Retina (tissue), 1 donor: ENCODE data around the gene APOBEC3F.
"Not testable (repeated sequence)": the region's sequence is repeated elsewhere in the genome, so short reads cannot be mapped to it uniquely, and the experiment has no call there.

ENCODE experiments used
- DNase-seq: peaks from one replicate; pipeline ENCODE4 v3.0.0-alpha.2; 2016

APOBEC3F gene

DNA sequence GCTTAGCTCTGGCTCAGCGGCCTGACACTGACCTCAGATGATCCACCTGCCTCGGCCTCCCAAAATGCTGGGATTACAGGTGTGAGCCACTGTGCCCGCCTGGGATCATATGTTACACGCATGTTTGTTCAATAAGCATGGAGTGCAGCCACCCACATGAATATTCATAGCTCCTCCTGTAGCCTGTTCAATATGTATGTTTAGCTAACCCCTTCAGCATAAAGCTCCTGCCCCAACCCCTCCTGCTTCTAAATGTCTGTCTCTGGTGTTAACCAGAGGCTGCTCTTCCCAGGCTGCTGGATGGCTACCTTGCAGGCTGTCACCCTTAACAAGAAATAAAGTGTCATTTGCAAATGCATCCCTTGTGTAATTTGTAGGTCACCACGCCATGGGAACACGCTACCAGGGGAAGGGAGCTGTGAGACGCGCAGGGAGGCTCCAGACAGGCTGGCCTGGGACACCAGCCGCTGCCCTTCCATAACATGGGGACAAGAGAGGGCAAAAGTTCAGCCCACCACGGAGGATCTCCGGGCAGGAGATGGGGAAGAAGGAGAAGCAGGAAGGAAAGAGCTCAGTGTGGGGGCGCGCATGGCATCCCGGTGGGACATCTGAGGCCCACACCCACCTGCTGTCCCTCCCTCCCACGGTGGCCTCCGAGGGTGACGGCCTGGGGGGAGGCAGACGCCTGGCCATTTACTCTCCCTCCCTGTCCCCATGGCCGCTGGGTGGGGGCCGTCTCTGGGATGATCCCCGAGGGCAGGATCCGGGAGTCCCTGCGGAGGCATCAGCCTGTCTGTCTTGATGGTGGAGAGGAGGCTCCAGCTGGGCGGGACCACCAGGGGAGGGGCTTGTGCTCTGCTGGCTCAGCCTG lies 35.7 kb downstream of the APOBEC3F start:
- peak; percentile 35 for DNase-seq

DNA sequence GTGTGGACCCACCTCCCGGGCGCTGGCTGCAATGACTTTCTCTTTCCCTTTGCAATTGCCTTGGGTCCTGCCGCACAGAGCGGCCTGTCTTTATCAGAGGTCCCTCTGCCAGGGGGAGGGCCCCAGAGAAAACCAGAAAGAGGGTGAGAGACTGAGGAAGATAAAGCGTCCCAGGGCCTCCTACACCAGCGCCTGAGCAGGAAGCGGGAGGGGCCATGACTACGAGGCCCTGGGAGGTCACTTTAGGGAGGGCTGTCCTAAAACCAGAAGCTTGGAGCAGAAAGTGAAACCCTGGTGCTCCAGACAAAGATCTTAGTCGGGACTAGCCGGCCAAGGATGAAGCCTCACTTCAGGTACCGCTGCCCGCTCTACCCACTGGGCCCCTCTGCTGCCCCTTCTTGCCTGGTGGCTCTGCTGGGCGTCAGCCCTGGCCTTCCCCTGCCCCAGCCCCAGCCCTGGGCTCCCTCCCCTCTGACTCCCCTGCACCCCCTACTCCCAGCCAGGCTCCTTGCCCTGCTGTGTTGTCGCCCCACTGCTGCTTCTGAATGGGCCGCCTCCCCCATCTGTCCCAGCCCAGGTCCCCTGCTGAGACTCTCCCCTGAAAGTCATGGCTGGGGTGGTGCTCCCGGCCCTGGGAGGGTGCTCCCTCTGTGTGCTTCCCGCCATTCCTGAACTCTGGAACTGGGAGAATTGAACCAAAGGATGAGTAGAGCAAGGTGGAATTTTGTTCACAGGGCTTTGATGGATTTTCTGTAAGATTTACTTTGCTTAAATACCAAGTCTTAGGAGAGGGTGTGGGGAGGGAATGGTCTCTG lies 36.6 kb downstream of the APOBEC3F start, which contains the start of gene APOBEC3G:
Gene APOBEC3G (plus strand): TSS at position 250 of the 815 bp plus-strand sequence. CDS start 87 bp downstream, at position 337.
- DNase-seq = peak; percentile 36

DNA sequence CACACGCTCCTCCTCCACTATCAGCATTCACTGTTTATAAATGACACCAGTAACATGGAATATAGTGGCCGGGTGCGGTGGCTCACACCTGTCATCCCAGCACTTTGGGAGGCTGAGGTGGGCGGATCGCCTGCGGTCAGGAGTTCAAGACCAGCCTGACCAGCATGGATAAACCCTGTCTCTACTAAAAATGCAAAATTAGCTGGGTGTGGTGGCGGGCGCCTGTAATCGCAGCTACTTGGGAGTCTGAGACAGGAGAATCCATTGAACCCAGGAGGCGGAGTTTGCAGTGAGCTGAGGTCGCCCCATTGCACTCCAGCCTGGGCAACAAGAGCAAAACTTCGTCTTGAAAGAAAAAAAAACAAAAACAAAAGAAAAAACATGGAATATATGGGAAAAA lies 37.2 kb downstream of the APOBEC3F start:
- DNase-seq = not testable (repeated sequence)

DNA sequence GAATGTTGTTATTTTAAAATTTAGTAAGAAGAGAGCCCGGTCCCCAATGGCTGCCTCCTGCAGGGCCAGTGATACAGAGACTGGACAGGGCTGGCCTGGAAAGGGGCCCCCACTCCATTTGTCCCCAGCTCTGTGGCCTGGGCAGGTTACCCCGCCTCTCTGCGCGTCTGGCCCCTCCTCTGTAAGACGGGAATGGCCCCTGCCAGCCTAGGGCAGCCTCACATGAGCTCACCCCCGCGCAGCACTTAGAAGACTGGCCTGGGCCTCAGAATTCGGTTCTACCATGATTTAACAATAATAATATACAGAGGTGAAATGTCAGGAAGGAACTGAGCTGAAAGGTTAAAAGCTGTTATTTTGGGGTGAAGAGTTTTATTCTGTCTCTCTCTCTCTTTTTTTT lies 37.7 kb downstream of the APOBEC3F start:
- DNase-seq = no peak

DNA sequence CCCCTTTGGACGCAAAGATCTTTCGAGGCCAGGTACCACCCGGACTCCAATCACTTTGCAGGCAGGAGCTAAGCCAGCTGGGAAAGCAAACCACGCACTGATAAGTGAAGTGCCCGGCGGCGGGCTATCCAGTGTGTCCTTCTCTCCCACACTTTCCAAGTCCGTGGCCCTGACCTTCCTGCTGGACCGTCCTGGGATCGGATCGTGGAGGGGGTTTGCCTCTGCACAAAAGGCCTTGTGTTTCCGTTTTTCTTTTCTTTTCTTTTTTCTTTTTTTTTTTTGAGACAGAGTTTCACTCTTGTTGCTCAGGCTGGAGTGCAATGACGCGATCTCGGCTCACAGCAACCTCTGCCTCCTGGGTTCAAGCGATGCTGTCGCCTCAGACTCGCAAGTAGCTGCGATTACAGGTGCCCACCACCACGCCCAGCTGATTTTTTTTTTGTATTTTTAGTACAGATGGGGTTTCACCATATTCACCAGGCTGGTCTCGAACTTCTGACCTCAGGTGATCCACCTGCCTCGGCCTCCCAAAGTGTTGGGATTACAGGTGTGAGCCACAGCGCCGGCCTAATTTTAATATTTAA lies 38.5 kb downstream of the APOBEC3F start:
- DNase-seq = not testable (repeated sequence)

DNA sequence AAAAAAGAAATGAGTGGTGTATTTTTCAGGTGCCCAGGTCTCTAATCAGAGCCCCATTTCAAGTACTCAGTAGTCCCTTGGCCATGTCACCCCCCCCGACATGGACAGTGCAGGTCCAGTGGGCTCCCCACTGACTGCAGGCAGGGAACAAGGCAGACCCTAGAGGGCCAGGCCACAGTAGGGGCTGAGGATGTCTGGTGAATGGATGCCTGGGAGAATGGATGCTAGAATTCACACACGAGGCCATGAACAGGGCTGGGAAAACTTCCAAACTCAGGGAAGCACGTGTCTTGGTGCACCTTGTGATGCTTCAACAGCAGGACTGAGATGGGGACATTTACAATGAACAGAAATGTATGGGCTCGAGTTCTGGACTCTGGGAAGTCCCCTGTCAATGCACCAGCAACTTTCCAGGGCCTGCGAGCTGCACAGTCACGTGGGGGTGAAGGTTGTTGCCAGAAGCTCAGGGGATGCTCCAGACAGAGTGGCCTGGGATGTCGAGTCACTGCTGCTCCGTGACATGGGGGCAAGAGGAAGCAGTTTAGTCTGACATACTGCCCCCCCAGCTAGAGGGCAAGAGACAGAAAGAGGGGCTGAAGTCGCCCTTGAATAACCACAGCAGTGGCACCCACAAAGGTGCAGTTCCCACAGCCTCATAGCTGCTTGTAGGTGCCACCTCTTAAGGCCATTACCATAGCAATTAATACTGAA lies 39.5 kb downstream of the APOBEC3F start:
- DNase-seq = no peak

DNA sequence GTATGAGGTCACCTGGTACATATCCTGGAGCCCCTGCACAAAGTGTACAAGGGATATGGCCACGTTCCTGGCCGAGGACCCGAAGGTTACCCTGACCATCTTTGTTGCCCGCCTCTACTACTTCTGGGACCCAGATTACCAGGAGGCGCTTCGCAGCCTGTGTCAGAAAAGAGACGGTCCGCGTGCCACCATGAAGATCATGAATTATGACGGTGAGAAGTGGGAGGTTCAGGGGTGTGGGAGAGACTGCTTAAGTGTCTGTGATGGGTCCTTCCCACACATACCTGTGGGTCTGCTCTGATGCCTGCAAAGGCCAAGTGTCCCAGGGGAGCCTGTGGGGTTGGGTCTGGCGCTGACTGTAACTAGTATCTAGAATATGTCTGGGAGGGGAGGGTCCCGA lies 40.4 kb downstream of the APOBEC3F start:
- no peak for DNase-seq

DNA sequence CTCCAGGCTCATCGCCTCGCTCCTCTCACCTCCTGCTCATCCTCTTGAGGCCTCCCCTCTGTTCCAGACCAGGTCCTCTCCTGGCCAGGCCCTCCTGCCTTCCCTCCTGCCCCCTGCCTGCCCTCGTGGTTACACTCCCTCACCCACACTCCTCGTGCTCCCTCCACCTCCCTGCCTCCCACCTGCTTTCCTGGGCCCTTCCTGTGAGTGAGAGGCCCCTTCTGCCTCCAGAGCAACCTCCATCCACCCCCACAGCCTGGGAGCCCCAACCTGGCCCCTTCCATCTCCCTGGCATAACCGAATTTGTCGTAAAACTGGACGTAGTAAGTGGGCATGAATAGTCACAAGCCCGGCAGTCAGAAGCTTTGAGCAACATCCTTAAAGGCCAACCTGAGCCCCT lies 40.9 kb downstream of the APOBEC3F start:
- no peak for DNase-seq

DNA sequence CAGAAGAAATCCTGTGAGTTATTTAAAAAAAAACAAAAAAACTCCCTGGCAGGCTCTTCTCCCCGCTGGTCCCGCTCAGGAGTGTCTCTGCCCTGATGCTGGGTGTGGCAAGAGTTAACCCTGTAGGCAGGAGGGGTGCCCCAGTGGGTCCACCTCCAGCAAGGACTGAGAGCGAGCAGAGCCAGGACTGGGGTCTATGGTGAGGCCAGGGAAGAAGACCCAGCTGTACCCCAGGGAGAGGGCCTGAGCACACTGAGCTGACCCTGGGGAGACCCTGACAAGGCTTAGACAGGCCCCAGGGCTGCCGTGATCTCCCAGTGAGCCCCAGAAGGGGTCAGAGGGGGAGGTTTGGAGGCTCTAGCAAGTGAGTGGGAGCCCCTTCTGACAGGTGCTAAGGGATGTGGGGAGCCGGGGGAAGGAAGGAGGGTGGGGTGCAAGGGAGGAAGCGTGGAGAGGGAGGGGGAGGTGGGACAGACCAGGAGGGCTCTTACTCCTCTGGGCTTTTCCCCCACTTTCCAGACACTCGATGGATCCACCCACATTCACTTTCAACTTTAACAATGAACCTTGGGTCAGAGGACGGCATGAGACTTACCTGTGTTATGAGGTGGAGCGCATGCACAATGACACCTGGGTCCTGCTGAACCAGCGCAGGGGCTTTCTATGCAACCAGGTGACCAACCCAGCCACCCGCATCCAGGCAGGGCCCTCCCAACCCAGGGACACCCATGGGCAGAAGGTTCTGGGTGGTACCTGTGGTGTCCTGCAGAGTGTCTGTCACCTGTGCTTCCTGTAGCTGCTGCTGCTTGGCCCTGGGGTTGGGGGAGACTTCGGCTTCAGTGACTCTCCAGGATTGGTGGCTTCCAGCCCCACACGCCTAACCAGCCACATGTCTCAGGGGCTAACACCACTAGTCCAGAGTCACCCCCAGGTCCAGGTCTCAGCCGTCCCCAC lies 42.8 kb downstream of the APOBEC3F start:
- no peak for DNase-seq

DNA sequence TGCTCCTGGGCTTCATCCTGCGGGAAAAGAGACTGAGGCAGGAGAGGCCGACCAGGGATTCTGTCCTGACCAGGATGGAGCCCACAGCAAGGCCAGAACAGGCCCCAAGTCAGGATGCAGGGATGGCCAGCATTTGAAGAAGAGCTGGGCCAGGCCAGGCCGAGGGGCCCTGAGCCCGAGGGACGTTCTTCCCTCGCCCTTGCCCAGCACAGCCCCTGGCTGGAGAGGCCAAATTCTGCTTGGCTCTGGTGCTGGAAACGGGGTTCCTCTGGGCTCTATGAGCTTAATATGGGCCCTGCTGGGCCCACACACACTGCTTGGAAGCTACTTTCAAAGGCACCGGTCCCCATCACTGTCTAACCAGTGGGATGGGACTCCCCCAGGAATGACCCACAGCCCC lies 44.0 kb downstream of the APOBEC3F start:
- no peak for DNase-seq

DNA sequence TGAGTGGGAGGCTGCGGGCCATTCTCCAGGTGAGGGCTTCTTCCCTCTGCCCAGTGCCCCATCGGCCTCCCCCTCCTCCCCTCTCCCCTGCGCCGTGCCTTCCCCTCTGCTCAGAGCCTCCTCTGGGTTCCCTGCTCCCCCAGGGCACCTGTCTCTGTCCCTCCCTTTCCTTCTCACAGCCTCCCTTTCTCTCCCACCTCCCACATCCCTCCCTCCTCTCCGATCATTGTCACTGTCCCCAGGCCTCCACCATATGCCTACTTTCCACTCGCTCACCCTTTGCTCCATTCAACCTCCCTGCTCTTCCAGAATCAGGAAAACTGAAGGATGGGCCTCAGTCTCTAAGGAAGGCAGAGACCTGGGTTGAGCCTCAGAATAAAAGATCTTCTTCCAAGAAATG lies 46.4 kb downstream of the APOBEC3F start:
- DNase-seq = no peak

DNA sequence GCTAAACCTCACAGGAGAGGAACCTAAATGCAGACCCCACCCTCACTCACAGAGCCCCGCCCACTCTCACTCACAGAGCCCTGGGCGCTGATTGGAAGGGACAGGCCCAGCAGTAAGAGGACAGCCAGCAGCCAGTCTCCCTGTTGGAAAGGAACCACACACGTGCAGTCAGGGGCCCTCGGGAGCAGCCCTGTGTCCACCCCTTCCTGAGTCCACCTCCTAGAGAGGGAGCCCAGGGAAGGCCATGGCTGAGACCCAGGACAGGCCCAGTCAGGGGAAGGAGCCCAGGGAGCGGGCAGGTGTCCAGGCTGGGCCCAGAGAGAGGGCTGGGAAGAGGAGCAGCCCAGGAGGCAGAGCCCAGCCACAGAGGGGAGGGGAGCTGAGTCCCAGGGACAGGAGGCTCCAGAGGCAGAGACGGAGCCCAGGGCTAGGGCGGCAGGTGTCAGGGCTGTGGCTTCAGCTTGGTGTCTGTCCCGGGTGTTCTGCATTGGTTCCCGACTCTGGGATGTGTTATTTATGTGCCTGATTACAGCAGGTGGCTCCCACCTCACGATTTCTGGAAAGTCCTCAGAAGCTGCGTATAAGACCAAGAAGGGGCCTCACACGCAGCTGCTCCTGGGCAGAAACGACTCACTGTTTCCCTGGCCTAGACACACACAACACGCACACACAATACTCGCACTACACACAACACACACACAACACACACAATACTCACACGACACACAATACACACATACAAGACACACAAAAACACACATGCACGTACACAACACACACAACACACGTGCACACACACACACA lies 47.4 kb downstream of the APOBEC3F start:
- peak; percentile 59 for DNase-seq

DNA sequence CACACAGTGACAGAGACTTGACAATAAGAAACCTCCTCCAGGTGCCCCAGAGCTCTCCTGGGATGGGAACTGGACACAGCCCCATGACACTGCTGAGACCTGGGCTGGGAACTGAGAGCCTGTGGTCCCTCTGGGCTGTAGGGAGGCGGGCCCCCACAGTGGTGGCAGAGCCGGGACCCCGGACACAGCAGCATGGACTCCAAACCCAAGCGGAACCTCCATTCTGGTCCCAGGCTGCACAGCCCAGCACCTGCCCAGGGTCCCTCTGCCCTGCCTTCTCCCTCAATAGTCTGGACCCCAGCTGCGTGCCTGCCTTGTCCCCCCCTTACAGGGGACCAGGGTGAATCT lies 48.0 kb downstream of the APOBEC3F start:
- no peak for DNase-seq

DNA sequence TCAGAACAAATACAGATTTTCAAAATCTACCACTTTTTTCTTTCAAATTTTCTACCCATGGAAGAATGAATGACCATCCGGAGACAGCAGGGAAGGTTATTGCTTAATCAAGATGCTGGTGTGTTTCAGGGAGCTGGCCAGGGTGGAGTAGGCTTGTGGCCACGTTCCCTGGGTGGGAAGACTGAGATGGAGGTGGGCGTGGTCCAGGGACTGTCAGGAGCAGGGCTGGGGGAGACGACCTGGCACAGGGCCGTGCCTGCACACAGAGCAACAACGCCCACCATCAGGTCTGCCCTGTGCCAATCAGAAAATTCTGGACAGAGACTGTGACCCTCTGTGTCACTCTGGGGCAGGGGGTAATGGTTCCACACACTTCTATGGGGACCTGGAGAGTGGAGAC lies 49.3 kb downstream of the APOBEC3F start:
- DNase-seq = no peak

DNA sequence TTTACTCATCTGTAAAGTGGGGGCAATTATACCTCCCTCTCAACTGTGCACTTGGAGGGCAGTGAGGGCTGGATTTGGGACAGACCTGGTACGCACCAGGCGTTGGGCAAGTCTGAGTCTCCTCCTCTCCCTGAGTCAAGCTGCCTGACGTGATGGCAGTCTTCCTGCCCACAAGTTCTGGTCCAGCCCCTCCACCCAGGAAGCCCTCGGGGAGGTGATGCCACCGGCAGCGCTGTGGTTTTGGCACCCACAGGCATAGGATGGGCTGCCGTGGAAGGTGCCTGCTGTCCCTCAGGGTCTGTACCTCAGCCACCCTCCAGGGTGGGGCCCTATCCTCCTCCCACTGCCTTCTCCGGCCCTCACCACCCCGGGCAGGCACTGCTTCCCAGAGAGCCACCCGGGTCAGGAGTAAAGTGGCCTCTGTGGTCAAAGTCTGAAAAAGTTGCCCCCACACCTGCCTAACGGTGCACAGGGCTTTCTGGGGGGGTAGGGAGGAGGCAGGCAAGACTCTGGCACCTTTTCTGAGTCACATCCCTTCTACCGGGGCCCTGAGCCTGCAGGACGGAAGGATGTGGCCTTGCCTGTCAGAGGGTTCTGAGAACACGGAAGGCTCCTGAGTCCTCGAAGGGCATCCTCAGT lies 49.9 kb downstream of the APOBEC3F start:
- DNase-seq = no peak

DNA sequence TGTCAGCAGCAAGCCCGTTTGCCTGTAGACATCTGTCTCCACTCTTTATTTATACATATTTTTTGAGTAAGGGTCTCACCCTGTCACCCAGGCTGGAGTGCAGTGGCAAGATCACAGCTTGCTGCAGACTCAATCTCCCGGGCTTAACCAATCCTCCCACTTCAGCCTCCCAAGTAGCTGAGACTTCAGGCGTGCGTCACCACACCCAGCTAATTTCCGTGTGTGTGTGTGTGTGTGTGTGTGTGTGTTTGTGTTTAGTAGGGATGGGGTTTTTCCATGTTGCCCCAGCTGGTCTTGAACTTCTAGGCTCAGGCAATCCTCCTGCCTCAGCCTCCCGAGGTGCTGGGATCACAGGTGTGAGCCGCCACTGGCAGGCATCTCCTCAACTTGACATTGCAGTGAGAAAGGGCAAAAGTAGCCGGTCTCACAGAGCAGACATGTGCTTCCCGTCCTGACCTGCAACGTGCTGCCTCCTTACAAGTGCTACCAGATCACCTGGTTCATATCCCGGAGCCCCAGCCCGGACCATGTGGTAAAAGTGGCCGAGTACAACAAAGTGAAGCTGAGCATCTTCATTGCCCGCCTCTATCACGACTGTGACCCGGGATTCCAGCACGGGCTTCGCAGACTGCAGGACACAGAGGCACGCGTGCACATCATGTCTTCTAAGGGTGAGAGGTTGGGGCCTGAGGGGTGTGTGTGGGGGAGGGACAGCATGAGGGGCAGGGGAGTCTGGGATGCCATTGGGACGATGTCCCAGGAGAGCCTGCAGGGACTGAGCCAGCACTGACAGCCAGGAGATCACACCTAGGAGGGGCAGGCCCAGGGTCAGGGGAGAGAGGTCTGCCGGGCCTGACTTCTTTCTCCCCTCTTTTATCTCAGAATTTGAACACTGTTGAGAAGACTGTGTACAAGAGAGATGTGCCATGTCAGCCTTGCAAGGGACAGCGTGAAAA lies 50.7 kb downstream of the APOBEC3F start:
- no peak for DNase-seq

DNA sequence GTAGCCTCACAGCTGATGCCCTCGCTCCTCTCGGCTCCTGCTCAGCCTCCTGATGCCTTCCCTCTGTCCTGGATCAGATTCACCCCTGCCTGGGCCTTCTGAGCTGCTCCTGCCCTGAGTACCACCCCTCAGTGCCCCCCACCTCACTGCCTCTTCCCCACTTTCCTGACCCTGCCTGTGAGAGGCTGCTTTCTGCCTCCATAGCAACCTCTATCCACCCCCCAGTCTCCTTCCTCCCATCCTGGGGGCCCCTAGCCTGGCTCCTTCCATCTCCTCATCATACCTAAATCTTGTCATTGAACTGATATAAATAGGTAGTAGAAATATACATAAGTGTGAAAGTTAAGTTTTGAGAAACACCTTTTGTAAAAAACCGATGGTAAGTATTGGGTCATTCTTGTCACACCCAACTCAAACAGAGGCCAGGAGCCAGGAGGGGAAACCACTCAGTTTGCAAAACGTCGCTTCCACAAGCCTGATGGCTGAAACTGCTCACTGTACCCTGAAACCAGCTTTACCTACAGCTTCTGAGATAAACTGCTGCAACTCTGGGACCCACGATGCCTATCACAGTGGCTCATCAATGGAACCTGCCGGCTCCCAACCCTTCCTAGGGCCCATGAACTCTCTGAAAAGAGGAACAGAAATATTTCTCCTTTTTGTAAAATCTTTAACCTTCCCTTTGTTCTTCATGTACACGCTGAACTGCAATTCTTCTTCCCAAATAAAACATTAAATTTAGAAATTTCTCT lies 51.6 kb downstream of the APOBEC3F start:
- DNase-seq = no peak

DNA sequence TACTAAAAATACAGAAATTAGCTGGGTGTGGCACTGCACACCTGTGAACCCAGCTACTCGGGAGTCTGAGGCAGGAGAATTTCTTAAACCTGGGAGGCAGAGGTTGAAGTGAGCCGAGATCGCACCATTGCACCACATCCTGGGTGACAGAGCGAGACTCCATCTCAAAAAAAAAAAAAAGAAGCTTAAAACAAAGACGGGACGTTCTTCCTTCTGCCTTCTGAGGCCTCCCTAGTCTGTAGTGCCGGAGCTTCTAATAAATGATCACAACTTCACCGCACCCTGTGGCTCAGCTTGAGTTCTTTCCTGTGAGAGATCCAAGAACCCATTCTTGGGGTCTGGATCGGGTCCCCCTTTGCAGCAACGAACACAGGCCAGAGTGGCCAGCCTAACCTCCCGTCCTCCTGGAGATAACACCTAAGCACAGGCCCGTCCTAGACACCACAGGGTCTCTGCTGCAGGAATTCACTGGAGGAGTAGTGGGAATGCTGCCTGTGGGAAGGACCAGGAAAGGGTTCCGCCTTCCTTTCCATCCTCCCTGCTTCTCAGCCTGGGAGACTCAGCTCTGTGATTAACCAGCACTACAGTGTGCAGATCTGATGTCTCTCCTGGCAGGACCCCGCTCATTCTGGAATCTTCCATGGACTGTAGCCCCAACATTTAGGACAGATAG lies 54.2 kb downstream of the APOBEC3F start:
- DNase-seq = no peak
